ENCODE data around the gene YARS1. TPM values are rescaled to one million over a fixed set of nuclear protein-coding genes. Genes with fewer than 3 reads are reported as not detected.

YARS1 gene
- total RNA-seq, 1 experiment from 2014 or later, result 262 TPM

DNA sequence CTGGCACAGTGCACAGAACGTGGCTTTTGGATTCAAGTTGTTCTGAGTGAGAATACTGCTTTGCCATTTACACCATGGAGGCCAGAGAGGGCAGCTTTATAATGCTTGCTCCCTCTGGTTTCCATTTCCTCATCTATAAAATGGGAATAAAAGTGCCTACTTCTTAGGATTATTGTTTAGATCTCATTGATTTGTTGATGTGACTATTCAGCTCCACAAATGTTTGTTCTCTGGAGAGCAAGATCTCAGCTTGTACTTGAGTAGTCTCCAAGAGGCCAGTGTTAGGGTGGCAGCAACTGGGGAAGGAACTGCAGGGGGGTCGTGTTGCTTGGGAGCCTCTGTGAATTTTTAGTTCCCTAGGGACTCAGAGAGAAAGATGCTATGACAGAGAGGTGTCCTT, 55.2 kb downstream of the YARS1 start:
- H3K36me3 ChIP-seq (ENCODE audit: insufficient read depth, low read length, poor library complexity, severe bottlenecking), result no peaks in the 10 kb centered on the region
- peaks cover 9% of the 10 kb centered on the region for H3K4me1 ChIP-seq (ENCODE audit: insufficient read depth, low read length, poor library complexity, severe bottlenecking)
- DNase-seq (ENCODE audit: low spot score), result no peak
- H3K27ac ChIP-seq (ENCODE audit: low read depth, low read length, poor library complexity, severe bottlenecking), result no peak overlapping the region
- no peak overlapping the region for H3K4me3 ChIP-seq (ENCODE audit: low read depth, low read length, poor library complexity, severe bottlenecking)
- ChIA-PET POLR2A (ENCODE audit: low non-redundant PET) (interaction anchor here (0.6 kb wide), 2 partner anchors 22 to 51 kb away, joined by 3 to 4 read pairs; no protein-coding TSS in a partner anchor), CTCF (interaction anchor here (0.7 kb wide), 1 partner anchor 50 kb away, joined by 3 read pairs; no protein-coding TSS in a partner anchor)
- TF ChIP-seq, protein P1, sequence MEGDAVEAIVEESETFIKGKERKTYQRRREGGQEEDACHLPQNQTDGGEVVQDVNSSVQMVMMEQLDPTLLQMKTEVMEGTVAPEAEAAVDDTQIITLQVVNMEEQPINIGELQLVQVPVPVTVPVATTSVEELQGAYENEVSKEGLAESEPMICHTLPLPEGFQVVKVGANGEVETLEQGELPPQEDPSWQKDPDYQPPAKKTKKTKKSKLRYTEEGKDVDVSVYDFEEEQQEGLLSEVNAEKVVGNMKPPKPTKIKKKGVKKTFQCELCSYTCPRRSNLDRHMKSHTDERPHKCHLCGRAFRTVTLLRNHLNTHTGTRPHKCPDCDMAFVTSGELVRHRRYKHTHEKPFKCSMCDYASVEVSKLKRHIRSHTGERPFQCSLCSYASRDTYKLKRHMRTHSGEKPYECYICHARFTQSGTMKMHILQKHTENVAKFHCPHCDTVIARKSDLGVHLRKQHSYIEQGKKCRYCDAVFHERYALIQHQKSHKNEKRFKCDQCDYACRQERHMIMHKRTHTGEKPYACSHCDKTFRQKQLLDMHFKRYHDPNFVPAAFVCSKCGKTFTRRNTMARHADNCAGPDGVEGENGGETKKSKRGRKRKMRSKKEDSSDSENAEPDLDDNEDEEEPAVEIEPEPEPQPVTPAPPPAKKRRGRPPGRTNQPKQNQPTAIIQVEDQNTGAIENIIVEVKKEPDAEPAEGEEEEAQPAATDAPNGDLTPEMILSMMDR (conservative IDR thresholded peaks at IDR 0.05; ENCODE audit: low read depth, low read length), result no peak
- no peak for TF ChIP-seq EZH2 (IDR thresholded peaks at IDR 0.05; ENCODE audit: borderline replicate concordance, low read depth, low read length, poor library complexity, severe bottlenecking)
- intact Hi-C loops (cut with micrococcal nuclease; ENCODE audit: unreplicated experiment), result no loop called here
- no peaks in the 10 kb centered on the region for H3K9me3 ChIP-seq (ENCODE audit: low read depth, low read length, poor library complexity, severe bottlenecking)
- H3K27me3 ChIP-seq (replicated peaks; ENCODE audit: insufficient read depth, low read depth, low read length, poor library complexity), result no peaks in the 10 kb centered on the region
- no TSS peak for BruUV-seq (replicated peaks)

DNA sequence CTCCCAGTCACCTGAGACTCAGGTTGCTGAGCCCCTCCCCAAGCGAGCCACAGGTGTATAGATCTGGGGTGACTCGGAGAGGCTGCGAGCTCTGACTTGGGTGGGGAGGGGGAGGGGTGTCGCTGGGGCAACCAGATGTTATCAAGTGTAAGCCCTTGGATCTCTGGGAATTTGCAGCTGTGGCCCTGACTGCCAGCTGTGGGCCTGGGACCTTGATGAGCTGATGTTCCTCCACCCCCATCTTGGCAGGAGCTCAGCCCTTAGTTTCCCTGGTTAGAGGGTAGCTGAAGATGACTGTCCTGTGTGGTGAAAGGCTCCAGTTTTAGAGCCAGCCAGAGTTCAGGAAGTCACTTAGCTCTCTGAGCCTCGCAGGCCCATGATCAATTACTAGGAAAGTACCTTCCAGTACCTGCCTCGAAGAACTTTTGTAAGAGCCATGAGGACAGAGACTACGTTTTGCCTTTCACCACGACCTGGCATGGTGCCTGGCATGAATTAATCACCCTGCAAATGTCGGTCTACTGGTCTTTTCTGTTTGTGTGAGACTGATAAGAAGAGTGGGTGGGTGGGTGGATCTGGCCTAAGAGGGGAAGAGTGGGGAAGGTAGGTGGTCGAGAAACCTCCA, 55.8 kb downstream of the YARS1 start:
- Histone ChIP-seq H3K9me3 (ENCODE audit: low read depth, low read length, poor library complexity, severe bottlenecking) (no peaks in the 10 kb centered on the region), H3K4me1 (ENCODE audit: insufficient read depth, low read length, poor library complexity, severe bottlenecking) (peaks cover 9% of the 10 kb centered on the region), H3K36me3 (ENCODE audit: insufficient read depth, low read length, poor library complexity, severe bottlenecking) (no peaks in the 10 kb centered on the region), H3K4me3 (ENCODE audit: low read depth, low read length, poor library complexity, severe bottlenecking) (no peak overlapping the region), H3K27ac (ENCODE audit: low read depth, low read length, poor library complexity, severe bottlenecking) (no peak overlapping the region), H3K27me3 (replicated peaks; ENCODE audit: insufficient read depth, low read depth, low read length, poor library complexity) (no peaks in the 10 kb centered on the region)
- no TSS peak for BruUV-seq (replicated peaks)
- TF ChIP-seq, protein P1 (conservative IDR thresholded peaks at IDR 0.05; ENCODE audit: low read depth, low read length), result no peak
- TF ChIP-seq EZH2 (IDR thresholded peaks at IDR 0.05; ENCODE audit: borderline replicate concordance, low read depth, low read length, poor library complexity, severe bottlenecking), result no peak
- DNase-seq (ENCODE audit: low spot score), result peak; percentile 35
- ChIA-PET POLR2A (ENCODE audit: low non-redundant PET) (no interaction called here), CTCF (interaction anchor here (0.5 to 0.7 kb wide), 2 partner anchors 49 to 241 kb away, joined by 3 to 6 read pairs; no protein-coding TSS in a partner anchor)
- intact Hi-C loops (cut with micrococcal nuclease; ENCODE audit: unreplicated experiment), result no loop called here

DNA sequence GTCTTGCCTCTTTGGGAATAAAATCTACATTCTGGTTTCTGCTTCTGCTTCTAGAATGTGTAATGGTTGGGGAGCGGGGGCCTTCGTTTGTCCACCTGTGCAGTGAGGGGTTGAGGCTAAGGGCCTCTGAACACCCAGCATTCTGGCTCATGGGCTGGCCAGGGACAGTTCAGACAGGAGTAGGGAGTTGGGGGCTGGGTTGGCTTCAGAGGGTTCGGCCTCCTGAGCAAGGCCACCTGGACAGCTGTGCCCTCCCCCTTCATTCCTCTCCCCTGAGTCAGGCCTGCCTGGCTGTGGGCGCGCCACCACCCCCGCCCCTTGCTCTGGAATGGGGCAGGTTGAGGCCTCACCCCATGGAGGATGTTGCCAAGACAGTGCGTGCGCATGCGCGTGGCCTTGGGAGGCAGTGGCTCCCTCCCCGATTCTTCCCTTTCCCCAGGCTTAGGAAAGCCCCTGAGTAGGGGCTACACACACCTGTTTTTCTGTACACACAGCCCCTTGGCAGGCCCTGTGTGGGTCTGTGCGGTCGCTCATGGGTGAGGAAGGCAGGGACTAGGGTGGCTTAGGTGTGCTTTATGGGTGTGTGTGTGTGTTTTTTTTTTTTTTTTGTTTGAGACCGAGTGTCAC, 57.0 kb downstream of the YARS1 start:
- H3K27me3 ChIP-seq (replicated peaks; ENCODE audit: insufficient read depth, low read depth, low read length, poor library complexity), result no peaks in the 10 kb centered on the region
- no peak overlapping the region for H3K27ac ChIP-seq (ENCODE audit: low read depth, low read length, poor library complexity, severe bottlenecking)
- no peaks in the 10 kb centered on the region for H3K36me3 ChIP-seq (ENCODE audit: insufficient read depth, low read length, poor library complexity, severe bottlenecking)
- no peaks in the 10 kb centered on the region for H3K9me3 ChIP-seq (ENCODE audit: low read depth, low read length, poor library complexity, severe bottlenecking)
- CTCF ChIA-PET, result no interaction called here
- POLR2A ChIA-PET (ENCODE audit: low non-redundant PET), result no interaction called here
- H3K4me3 ChIP-seq (ENCODE audit: low read depth, low read length, poor library complexity, severe bottlenecking), result no peak overlapping the region
- intact Hi-C loops (cut with micrococcal nuclease; ENCODE audit: unreplicated experiment), result no loop called here
- BruUV-seq (replicated peaks), result no TSS peak
- H3K4me1 ChIP-seq (ENCODE audit: insufficient read depth, low read length, poor library complexity, severe bottlenecking), result peaks cover 9% of the 10 kb centered on the region
- TF ChIP-seq, protein P1 (conservative IDR thresholded peaks at IDR 0.05; ENCODE audit: low read depth, low read length), result no peak
- TF ChIP-seq EZH2 (IDR thresholded peaks at IDR 0.05; ENCODE audit: borderline replicate concordance, low read depth, low read length, poor library complexity, severe bottlenecking), result no peak
- DNase-seq (ENCODE audit: low spot score), result no peak

Data from A673 (cell line).